ENCODE data around the gene FSTL5. TPM values are rescaled to one million over a fixed set of nuclear protein-coding genes. Genes with fewer than 3 reads are reported as not detected.

FSTL5 gene
- total and polyA plus RNA-seq, 2 experiments from 2014 or later = 0.29 to 0.57 TPM

- no peaks in the 10 kb centered on the region for H3K9me3 ChIP-seq (ENCODE audit: low read depth)
- no peak for DNase-seq (ENCODE audit: low spot score)
- H4K20me1 ChIP-seq (ENCODE audit: insufficient read depth, poor library complexity, severe bottlenecking) = no peaks in the 10 kb centered on the region
- H2AFZ ChIP-seq = no peak overlapping the region
- H3K4me3 ChIP-seq = no peak overlapping the region
- H3K4me1 ChIP-seq (ENCODE audit: insufficient read depth) = no peaks in the 10 kb centered on the region
- no peak overlapping the region for H3K4me2 ChIP-seq
- no peaks in the 10 kb centered on the region for H3K79me2 ChIP-seq
- H3K36me3 ChIP-seq (replicated peaks; ENCODE audit: insufficient read depth, low read depth) = no peaks in the 10 kb centered on the region
- no peaks in the 10 kb centered on the region for H3K27me3 ChIP-seq
- 59% methylated on average over 1 of the region's 1 CpG for WGBS (ENCODE audit: low lambda C conversion rate, missing lambda C conversion rate)
- TF ChIP-seq EZH2 (IDR thresholded peaks at IDR 0.05; ENCODE audit: borderline replicate concordance) (no peak), EZH2phosphoT487 (IDR thresholded peaks at IDR 0.05; ENCODE audit: low read depth, severe bottlenecking, unreplicated experiment) (no peak), CTCF (IDR thresholded peaks at IDR 0.05; ENCODE audit: poor library complexity) (no peak)
- no peaks in the 10 kb centered on the region for H3K9me2 ChIP-seq (replicated peaks; ENCODE audit: insufficient read depth)
- no peak overlapping the region for H3K27ac ChIP-seq
Observed at GRCh38 chr4:161931089-161931488, 232.7 kb downstream of the FSTL5 start.

GRCh38 chr4:161929956-161930355 lies 233.8 kb downstream of the FSTL5 start:
- DNase-seq (ENCODE audit: low spot score) = no peak
- Histone ChIP-seq H3K79me2 (no peaks in the 10 kb centered on the region), H3K9me3 (ENCODE audit: low read depth) (no peaks in the 10 kb centered on the region), H3K27me3 (no peaks in the 10 kb centered on the region), H3K4me3 (no peak overlapping the region), H3K4me2 (no peak overlapping the region), H3K9me2 (replicated peaks; ENCODE audit: insufficient read depth) (no peaks in the 10 kb centered on the region), H3K4me1 (ENCODE audit: insufficient read depth) (no peaks in the 10 kb centered on the region), H4K20me1 (ENCODE audit: insufficient read depth, poor library complexity, severe bottlenecking) (no peaks in the 10 kb centered on the region), H3K27ac (no peak overlapping the region), H2AFZ (no peak overlapping the region), H3K36me3 (replicated peaks; ENCODE audit: insufficient read depth, low read depth) (no peaks in the 10 kb centered on the region)
- no peak for TF ChIP-seq EZH2 (IDR thresholded peaks at IDR 0.05; ENCODE audit: borderline replicate concordance)
- no peak for TF ChIP-seq EZH2phosphoT487 (IDR thresholded peaks at IDR 0.05; ENCODE audit: low read depth, severe bottlenecking, unreplicated experiment)
- no peak for TF ChIP-seq CTCF (IDR thresholded peaks at IDR 0.05; ENCODE audit: poor library complexity)

DNA sequence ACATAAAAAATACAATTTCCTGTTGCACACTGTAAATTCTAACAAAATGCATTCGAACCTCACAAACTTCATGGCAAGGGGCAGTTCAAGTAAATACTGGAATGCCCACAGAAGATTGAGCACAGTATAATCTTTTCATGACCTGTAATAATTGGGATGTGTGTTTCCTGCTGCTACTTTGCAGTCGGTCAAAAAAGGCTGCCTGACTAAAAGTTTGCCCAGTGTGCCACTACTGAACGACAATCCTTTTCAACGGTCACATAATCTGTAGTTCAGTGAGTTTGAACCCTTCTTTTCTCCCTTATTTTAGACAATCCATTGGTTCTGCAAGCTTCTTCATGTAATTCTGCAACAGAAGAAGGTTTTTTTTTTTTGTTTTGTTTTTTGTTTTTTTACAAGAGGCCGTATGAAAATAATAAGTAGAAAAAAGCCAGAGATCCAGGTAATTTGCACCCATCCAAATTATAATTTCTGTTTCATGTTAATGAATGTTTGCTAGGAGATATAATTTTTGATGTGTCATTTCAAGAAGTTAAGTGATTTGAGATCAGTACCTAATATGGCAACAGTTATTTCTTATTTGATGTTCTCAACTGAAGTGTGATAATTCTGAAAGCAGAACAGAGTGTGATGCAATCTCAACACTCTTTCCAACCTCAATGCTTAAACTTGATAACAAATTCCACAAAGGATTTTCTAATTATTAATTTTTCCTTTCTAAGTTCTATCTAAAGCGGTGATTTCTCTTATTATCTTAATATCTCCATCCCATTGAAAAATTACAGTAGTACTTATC lies 237.6 kb downstream of the FSTL5 start:
- no peaks in the 10 kb centered on the region for H3K9me2 ChIP-seq (replicated peaks; ENCODE audit: insufficient read depth)
- H3K36me3 ChIP-seq (replicated peaks; ENCODE audit: insufficient read depth, low read depth) = no peaks in the 10 kb centered on the region
- H3K27ac ChIP-seq = no peak overlapping the region
- DNase-seq (ENCODE audit: low spot score) = no peak
- H3K27me3 ChIP-seq = no peaks in the 10 kb centered on the region
- no peak overlapping the region for H3K4me3 ChIP-seq
- no peak overlapping the region for H2AFZ ChIP-seq
- 84% methylated on average over 6 of the region's 6 CpGs for WGBS (ENCODE audit: low lambda C conversion rate, missing lambda C conversion rate)
- no peaks in the 10 kb centered on the region for H3K4me1 ChIP-seq (ENCODE audit: insufficient read depth)
- H3K9me3 ChIP-seq (ENCODE audit: low read depth) = no peaks in the 10 kb centered on the region
- no peaks in the 10 kb centered on the region for H3K79me2 ChIP-seq
- no peak overlapping the region for H3K4me2 ChIP-seq
- TF ChIP-seq EZH2 (IDR thresholded peaks at IDR 0.05; ENCODE audit: borderline replicate concordance) (no peak), EZH2phosphoT487 (IDR thresholded peaks at IDR 0.05; ENCODE audit: low read depth, severe bottlenecking, unreplicated experiment) (no peak)
- H4K20me1 ChIP-seq (ENCODE audit: insufficient read depth, poor library complexity, severe bottlenecking) = no peaks in the 10 kb centered on the region

DNA sequence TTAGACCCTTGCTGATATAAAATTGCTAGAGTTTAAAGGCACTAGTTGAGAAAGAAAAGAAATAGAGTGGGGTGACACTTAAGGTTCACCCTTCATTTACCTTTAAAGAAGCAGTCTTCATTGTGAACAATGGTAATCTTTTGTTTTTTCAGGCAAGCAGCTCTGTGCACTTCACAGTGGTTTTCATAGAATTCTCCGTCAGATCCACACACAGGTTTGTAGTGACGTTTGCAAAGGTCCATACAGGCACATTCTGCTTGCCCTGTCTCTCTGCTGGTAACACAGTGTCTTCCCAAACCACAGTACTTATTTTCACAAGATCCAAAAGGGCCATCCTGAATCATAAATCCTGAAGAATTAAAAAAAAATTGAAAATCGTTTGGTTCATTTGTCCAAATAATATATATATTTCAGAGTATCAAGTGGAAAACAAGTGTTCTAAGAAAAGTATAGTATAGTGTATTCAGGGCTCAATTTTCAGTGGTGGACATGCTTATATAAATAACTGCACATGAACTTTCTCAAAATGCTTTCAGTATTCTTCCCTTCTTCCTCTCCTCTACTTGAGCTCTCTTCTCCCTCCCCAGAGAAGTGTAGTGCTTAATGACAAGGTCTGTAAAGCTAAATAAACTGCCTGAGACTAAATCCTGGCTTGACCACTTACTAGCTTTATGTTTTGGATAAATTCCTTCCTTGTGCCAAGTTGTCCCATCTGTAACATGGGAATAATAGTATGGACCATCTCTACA lies 243.3 kb downstream of the FSTL5 start:
- Histone ChIP-seq H3K79me2 (no peaks in the 10 kb centered on the region), H3K4me3 (no peak overlapping the region), H3K9me3 (ENCODE audit: low read depth) (no peaks in the 10 kb centered on the region), H2AFZ (no peak overlapping the region), H3K9me2 (replicated peaks; ENCODE audit: insufficient read depth) (no peaks in the 10 kb centered on the region), H3K4me1 (ENCODE audit: insufficient read depth) (no peaks in the 10 kb centered on the region), H3K27ac (no peak overlapping the region), H3K4me2 (no peak overlapping the region), H3K36me3 (replicated peaks; ENCODE audit: insufficient read depth, low read depth) (no peaks in the 10 kb centered on the region), H3K27me3 (no peaks in the 10 kb centered on the region), H4K20me1 (ENCODE audit: insufficient read depth, poor library complexity, severe bottlenecking) (no peaks in the 10 kb centered on the region)
- TF ChIP-seq CTCF (IDR thresholded peaks at IDR 0.05; ENCODE audit: poor library complexity) (no peak), EZH2 (IDR thresholded peaks at IDR 0.05; ENCODE audit: borderline replicate concordance) (no peak), EZH2phosphoT487 (IDR thresholded peaks at IDR 0.05; ENCODE audit: low read depth, severe bottlenecking, unreplicated experiment) (no peak)
- no peak for DNase-seq (ENCODE audit: low spot score)
- 81% methylated on average over 3 of the region's 3 CpGs for WGBS (ENCODE audit: low lambda C conversion rate, missing lambda C conversion rate)

Measured in hepatocyte (in vitro differentiated cells).